Measurements from ENCODE around the gene DIS3L2. TPM values are rescaled to one million over a fixed set of nuclear protein-coding genes. Genes with fewer than 3 reads are reported as not detected.
"Not testable (repeated sequence)": the region's sequence is repeated elsewhere in the genome, so short reads cannot be mapped to it uniquely, and the experiment has no call there.

Gene DIS3L2
- polyA plus RNA-seq, 2 donors: 16.6 to 23.3 TPM

- no peaks in the 10 kb centered on the region for H3K4me1 ChIP-seq (ENCODE audit: control insufficient read depth in 2 of 2, insufficient read depth in 2 of 2, low read length in 1 of 2)
- H3K4me3 ChIP-seq (ENCODE audit: low read depth in 1 of 2, low read length in 2 of 2): no peak overlapping the region
- no peak overlapping the region for H3K27ac ChIP-seq (ENCODE audit: low read depth in 2 of 2, low read length in 1 of 2)
- H3K27me3 ChIP-seq (ENCODE audit: control insufficient read depth in 1 of 2, insufficient read depth in 2 of 2, low read length in 2 of 2): no peaks in the 10 kb centered on the region
- no peaks in the 10 kb centered on the region for H3K9me3 ChIP-seq (ENCODE audit: control insufficient read depth in 2 of 2, insufficient read depth in 1 of 2, low read depth in 1 of 2, low read length in 1 of 2)
- no peaks in the 10 kb centered on the region for H3K36me3 ChIP-seq (ENCODE audit: control insufficient read depth in 2 of 2, insufficient read depth in 2 of 2, low read length in 1 of 2)
- WGBS, 2 donors: 76% methylated on average over 4 of the region's 4 CpGs
These were observed 26.3 kb upstream of the DIS3L2 start for GRCh38 chr2:231935207-231935524.

GRCh38 chr2:231935815-231936214, 25.7 kb upstream of the DIS3L2 start:
- no peaks in the 10 kb centered on the region for H3K36me3 ChIP-seq (ENCODE audit: control insufficient read depth in 2 of 2, insufficient read depth in 2 of 2, low read length in 1 of 2)
- H3K4me1 ChIP-seq (ENCODE audit: control insufficient read depth in 2 of 2, insufficient read depth in 2 of 2, low read length in 1 of 2): peaks cover 0 to 2% of the 10 kb centered on the region in 2 donors
- H3K27me3 ChIP-seq (ENCODE audit: control insufficient read depth in 1 of 2, insufficient read depth in 2 of 2, low read length in 2 of 2): no peaks in the 10 kb centered on the region
- WGBS, 2 donors: 69 to 92% methylated on average over 1 of the region's 1 CpG
- H3K9me3 ChIP-seq (ENCODE audit: control insufficient read depth in 2 of 2, insufficient read depth in 1 of 2, low read depth in 1 of 2, low read length in 1 of 2): no peaks in the 10 kb centered on the region
- no peak overlapping the region for H3K27ac ChIP-seq (ENCODE audit: low read depth in 2 of 2, low read length in 1 of 2)
- H3K4me3 ChIP-seq (ENCODE audit: low read depth in 1 of 2, low read length in 2 of 2): no peak overlapping the region

GRCh38 chr2:231936491-231936890, 25.0 kb upstream of the DIS3L2 start:
- WGBS, 2 donors: 82 to 88% methylated on average over 4 of the region's 4 CpGs

GRCh38 chr2:231937057-231937456, 24.5 kb upstream of the DIS3L2 start:
- H3K27me3 ChIP-seq (ENCODE audit: control insufficient read depth in 1 of 2, insufficient read depth in 2 of 2, low read length in 2 of 2): no peaks in the 10 kb centered on the region
- H3K36me3 ChIP-seq (ENCODE audit: control insufficient read depth in 2 of 2, insufficient read depth in 2 of 2, low read length in 1 of 2): no peaks in the 10 kb centered on the region
- peaks cover 0 to 3% of the 10 kb centered on the region in 2 donors for H3K4me1 ChIP-seq (ENCODE audit: control insufficient read depth in 2 of 2, insufficient read depth in 2 of 2, low read length in 1 of 2)
- no peaks in the 10 kb centered on the region for H3K9me3 ChIP-seq (ENCODE audit: control insufficient read depth in 2 of 2, insufficient read depth in 1 of 2, low read depth in 1 of 2, low read length in 1 of 2)
- no peak overlapping the region for H3K27ac ChIP-seq (ENCODE audit: low read depth in 2 of 2, low read length in 1 of 2)
- H3K4me3 ChIP-seq (ENCODE audit: low read depth in 1 of 2, low read length in 2 of 2): no peak overlapping the region
- 91 to 97% methylated on average over 7 of the region's 7 CpGs for WGBS, 2 donors

More at GRCh38 chr2:231936491-231936890, 25.0 kb upstream of the DIS3L2 start:
- Histone ChIP-seq H3K4me1 (ENCODE audit: control insufficient read depth in 2 of 2, insufficient read depth in 2 of 2, low read length in 1 of 2) (peaks cover 0 to 3% of the 10 kb centered on the region in 2 donors), H3K9me3 (ENCODE audit: control insufficient read depth in 2 of 2, insufficient read depth in 1 of 2, low read depth in 1 of 2, low read length in 1 of 2) (no peaks in the 10 kb centered on the region), H3K27ac (ENCODE audit: low read depth in 2 of 2, low read length in 1 of 2) (no peak overlapping the region), H3K4me3 (ENCODE audit: low read depth in 1 of 2, low read length in 2 of 2) (no peak overlapping the region), H3K36me3 (ENCODE audit: control insufficient read depth in 2 of 2, insufficient read depth in 2 of 2, low read length in 1 of 2) (no peaks in the 10 kb centered on the region), H3K27me3 (ENCODE audit: control insufficient read depth in 1 of 2, insufficient read depth in 2 of 2, low read length in 2 of 2) (no peaks in the 10 kb centered on the region)

GRCh38 chr2:231939022-231939421, 22.5 kb upstream of the DIS3L2 start:
- Histone ChIP-seq H3K4me3 (ENCODE audit: low read depth in 1 of 2, low read length in 2 of 2) (no peak overlapping the region), H3K4me1 (ENCODE audit: control insufficient read depth in 2 of 2, insufficient read depth in 2 of 2, low read length in 1 of 2) (peaks cover 0 to 3% of the 10 kb centered on the region in 2 donors), H3K27me3 (ENCODE audit: control insufficient read depth in 1 of 2, insufficient read depth in 2 of 2, low read length in 2 of 2) (no peaks in the 10 kb centered on the region), H3K9me3 (ENCODE audit: control insufficient read depth in 2 of 2, insufficient read depth in 1 of 2, low read depth in 1 of 2, low read length in 1 of 2) (no peaks in the 10 kb centered on the region), H3K27ac (ENCODE audit: low read depth in 2 of 2, low read length in 1 of 2) (no peak overlapping the region), H3K36me3 (ENCODE audit: control insufficient read depth in 2 of 2, insufficient read depth in 2 of 2, low read length in 1 of 2) (no peaks in the 10 kb centered on the region)
- WGBS, 2 donors: 91 to 96% methylated on average over 4 of the region's 4 CpGs

DNA sequence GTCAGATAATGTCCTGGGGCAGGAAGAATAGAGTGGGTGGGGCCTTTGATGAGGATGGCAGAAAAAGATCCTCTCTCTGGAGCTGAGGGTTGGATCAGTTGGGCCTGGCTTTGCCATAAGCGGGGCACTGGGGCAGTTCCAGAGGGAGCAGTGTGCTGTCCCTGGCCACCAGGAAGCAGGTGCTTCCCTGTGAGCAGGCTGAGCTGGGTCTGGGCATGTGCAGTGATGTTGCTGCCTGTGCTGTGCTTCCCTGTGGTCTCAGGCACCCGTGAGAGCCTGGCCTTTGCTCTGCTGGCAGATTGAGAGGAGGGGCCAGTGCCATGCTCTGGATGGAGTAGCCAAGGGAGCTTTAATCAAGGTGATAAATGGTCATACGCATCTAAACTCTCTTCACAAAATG, 20.7 kb upstream of the DIS3L2 start:
- WGBS, 2 donors: 57 to 64% methylated on average over 3 of the region's 3 CpGs
- H3K27me3 ChIP-seq (ENCODE audit: control insufficient read depth in 1 of 2, insufficient read depth in 2 of 2, low read length in 2 of 2): no peaks in the 10 kb centered on the region

GRCh38 chr2:231941673-231942072, 19.8 kb upstream of the DIS3L2 start:
- Histone ChIP-seq H3K36me3 (ENCODE audit: control insufficient read depth in 2 of 2, insufficient read depth in 2 of 2, low read length in 1 of 2) (no peaks in the 10 kb centered on the region), H3K27me3 (ENCODE audit: control insufficient read depth in 1 of 2, insufficient read depth in 2 of 2, low read length in 2 of 2) (no peaks in the 10 kb centered on the region), H3K27ac (ENCODE audit: low read depth in 2 of 2, low read length in 1 of 2) (no peak overlapping the region), H3K4me1 (ENCODE audit: control insufficient read depth in 2 of 2, insufficient read depth in 2 of 2, low read length in 1 of 2) (peaks cover 0 to 3% of the 10 kb centered on the region in 2 donors), H3K4me3 (ENCODE audit: low read depth in 1 of 2, low read length in 2 of 2) (no peak overlapping the region), H3K9me3 (ENCODE audit: control insufficient read depth in 2 of 2, insufficient read depth in 1 of 2, low read depth in 1 of 2, low read length in 1 of 2) (no peaks in the 10 kb centered on the region)
- 90% methylated on average over 12 of the region's 12 CpGs for WGBS, 2 donors

More for the DNA sequence above, 20.7 kb upstream of the DIS3L2 start:
- Histone ChIP-seq H3K27ac (ENCODE audit: low read depth in 2 of 2, low read length in 1 of 2) (no peak overlapping the region), H3K9me3 (ENCODE audit: control insufficient read depth in 2 of 2, insufficient read depth in 1 of 2, low read depth in 1 of 2, low read length in 1 of 2) (no peaks in the 10 kb centered on the region), H3K4me3 (ENCODE audit: low read depth in 1 of 2, low read length in 2 of 2) (no peak overlapping the region), H3K4me1 (ENCODE audit: control insufficient read depth in 2 of 2, insufficient read depth in 2 of 2, low read length in 1 of 2) (peaks cover 0 to 3% of the 10 kb centered on the region in 2 donors), H3K36me3 (ENCODE audit: control insufficient read depth in 2 of 2, insufficient read depth in 2 of 2, low read length in 1 of 2) (no peaks in the 10 kb centered on the region)

DNA sequence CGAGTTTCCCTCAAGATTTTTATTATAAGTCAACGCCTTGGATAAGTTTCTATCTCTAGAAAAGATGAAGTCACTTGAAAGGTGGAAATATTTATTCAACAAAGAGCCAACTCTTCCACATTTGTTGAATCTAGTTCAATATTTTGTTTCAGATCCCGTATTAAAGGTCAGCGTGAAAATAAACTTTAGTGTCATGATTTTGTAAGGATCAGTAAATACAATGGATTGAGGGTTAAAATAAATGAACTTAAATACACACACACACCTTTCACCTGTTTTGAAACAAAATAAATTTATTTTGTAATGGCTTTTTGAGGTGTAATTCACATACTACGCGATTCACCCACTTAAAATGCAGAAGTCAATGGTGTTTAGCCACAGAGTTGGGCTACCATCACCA, 19.3 kb upstream of the DIS3L2 start:
- no peaks in the 10 kb centered on the region for H3K9me3 ChIP-seq (ENCODE audit: control insufficient read depth in 2 of 2, insufficient read depth in 1 of 2, low read depth in 1 of 2, low read length in 1 of 2)
- no peaks in the 10 kb centered on the region for H3K27me3 ChIP-seq (ENCODE audit: control insufficient read depth in 1 of 2, insufficient read depth in 2 of 2, low read length in 2 of 2)
- no peaks in the 10 kb centered on the region for H3K36me3 ChIP-seq (ENCODE audit: control insufficient read depth in 2 of 2, insufficient read depth in 2 of 2, low read length in 1 of 2)
- 85 to 89% methylated on average over 6 of the region's 6 CpGs for WGBS, 2 donors
- peaks cover 0 to 3% of the 10 kb centered on the region in 2 donors for H3K4me1 ChIP-seq (ENCODE audit: control insufficient read depth in 2 of 2, insufficient read depth in 2 of 2, low read length in 1 of 2)
- no peak overlapping the region for H3K4me3 ChIP-seq (ENCODE audit: low read depth in 1 of 2, low read length in 2 of 2)
- no peak overlapping the region for H3K27ac ChIP-seq (ENCODE audit: low read depth in 2 of 2, low read length in 1 of 2)

DNA sequence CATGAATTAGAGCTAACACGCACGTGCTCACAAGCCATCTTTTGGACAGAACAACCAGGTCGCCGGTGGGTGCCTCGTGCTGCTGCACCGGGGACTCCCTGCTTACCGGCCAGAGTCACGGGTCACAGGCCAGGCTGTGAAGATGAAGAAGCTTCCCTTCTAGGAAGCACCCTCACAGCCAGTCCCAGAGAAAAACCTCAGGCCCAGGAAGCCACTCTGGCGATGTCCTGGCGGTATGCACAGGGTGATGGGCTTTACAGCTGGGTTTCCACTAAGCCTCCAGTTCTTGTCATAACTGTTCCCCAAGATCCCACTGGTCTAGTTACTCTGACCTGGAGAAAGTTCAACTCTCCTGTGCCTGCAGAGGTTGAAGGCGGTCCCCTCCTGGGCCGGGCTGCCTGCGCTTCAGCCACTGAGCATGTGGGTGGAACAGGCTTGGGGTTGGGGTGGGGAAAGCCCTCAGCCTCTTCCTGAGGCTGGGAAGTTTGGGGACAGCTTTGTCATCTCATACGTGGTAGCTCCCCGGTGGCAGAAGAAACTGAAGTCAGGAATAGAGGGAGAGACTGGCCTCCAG, 15.2 kb upstream of the DIS3L2 start:
- 88 to 91% methylated on average over 15 of the region's 15 CpGs for WGBS, 2 donors
- Histone ChIP-seq H3K36me3 (ENCODE audit: control insufficient read depth in 2 of 2, insufficient read depth in 2 of 2, low read length in 1 of 2) (no peaks in the 10 kb centered on the region), H3K9me3 (ENCODE audit: control insufficient read depth in 2 of 2, insufficient read depth in 1 of 2, low read depth in 1 of 2, low read length in 1 of 2) (no peaks in the 10 kb centered on the region), H3K27me3 (ENCODE audit: control insufficient read depth in 1 of 2, insufficient read depth in 2 of 2, low read length in 2 of 2) (no peaks in the 10 kb centered on the region), H3K4me1 (ENCODE audit: control insufficient read depth in 2 of 2, insufficient read depth in 2 of 2, low read length in 1 of 2) (no peaks in the 10 kb centered on the region), H3K4me3 (ENCODE audit: low read depth in 1 of 2, low read length in 2 of 2) (no peak overlapping the region), H3K27ac (ENCODE audit: low read depth in 2 of 2, low read length in 1 of 2) (no peak overlapping the region)

GRCh38 chr2:231947112-231947511, 14.4 kb upstream of the DIS3L2 start:
- WGBS, 2 donors: 77 to 79% methylated on average over 11 of the region's 11 CpGs
- H3K9me3 ChIP-seq (ENCODE audit: control insufficient read depth in 2 of 2, insufficient read depth in 1 of 2, low read depth in 1 of 2, low read length in 1 of 2); H3K4me3 ChIP-seq (ENCODE audit: low read depth in 1 of 2, low read length in 2 of 2); H3K4me1 ChIP-seq (ENCODE audit: control insufficient read depth in 2 of 2, insufficient read depth in 2 of 2, low read length in 1 of 2); H3K27me3 ChIP-seq (ENCODE audit: control insufficient read depth in 1 of 2, insufficient read depth in 2 of 2, low read length in 2 of 2); H3K27ac ChIP-seq (ENCODE audit: low read depth in 2 of 2, low read length in 1 of 2); H3K36me3 ChIP-seq (ENCODE audit: control insufficient read depth in 2 of 2, insufficient read depth in 2 of 2, low read length in 1 of 2): not testable (repeated sequence)

Data from esophagus (tissue), 2 donors.